Measurements from ENCODE around the gene PDE3B.

- TF ChIP-seq, protein P1, sequence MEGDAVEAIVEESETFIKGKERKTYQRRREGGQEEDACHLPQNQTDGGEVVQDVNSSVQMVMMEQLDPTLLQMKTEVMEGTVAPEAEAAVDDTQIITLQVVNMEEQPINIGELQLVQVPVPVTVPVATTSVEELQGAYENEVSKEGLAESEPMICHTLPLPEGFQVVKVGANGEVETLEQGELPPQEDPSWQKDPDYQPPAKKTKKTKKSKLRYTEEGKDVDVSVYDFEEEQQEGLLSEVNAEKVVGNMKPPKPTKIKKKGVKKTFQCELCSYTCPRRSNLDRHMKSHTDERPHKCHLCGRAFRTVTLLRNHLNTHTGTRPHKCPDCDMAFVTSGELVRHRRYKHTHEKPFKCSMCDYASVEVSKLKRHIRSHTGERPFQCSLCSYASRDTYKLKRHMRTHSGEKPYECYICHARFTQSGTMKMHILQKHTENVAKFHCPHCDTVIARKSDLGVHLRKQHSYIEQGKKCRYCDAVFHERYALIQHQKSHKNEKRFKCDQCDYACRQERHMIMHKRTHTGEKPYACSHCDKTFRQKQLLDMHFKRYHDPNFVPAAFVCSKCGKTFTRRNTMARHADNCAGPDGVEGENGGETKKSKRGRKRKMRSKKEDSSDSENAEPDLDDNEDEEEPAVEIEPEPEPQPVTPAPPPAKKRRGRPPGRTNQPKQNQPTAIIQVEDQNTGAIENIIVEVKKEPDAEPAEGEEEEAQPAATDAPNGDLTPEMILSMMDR (IDR thresholded peaks at IDR 0.05): no peak
- TF ChIP-seq POLR2A (IDR thresholded peaks at IDR 0.05): no peak
- TF ChIP-seq POLR2AphosphoS5 (IDR thresholded peaks at IDR 0.05): no peak
- no peak for TF ChIP-seq EP300 (IDR thresholded peaks at IDR 0.05)
Measured at GRCh38 chr11:14725150-14725549, 81.5 kb downstream of the PDE3B start.

All from upper lobe of left lung (tissue), 4 donors.